ENCODE measurements around the gene ATP8B2.

DNA sequence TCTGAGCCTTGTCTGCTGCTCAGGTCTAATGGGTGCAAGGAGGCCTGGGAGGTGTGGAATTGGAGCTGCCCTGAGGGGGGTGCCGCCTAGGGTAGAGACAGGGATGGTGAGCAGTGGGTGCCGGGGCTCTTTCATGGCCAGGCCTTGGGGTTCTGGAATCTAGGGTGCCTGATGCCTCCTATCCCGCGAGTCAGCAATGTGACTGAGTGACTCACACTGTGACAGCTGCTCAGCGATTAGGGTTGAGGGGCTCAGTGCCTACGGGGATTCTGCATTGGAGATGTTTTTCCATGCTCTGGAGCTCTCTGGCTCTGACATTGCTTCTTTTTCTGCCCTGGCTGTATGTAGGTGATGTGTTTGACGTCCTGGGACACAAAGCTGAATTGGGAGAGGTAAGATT, 16.8 kb downstream of the ATP8B2 start:
- TF ChIP-seq, protein P1, sequence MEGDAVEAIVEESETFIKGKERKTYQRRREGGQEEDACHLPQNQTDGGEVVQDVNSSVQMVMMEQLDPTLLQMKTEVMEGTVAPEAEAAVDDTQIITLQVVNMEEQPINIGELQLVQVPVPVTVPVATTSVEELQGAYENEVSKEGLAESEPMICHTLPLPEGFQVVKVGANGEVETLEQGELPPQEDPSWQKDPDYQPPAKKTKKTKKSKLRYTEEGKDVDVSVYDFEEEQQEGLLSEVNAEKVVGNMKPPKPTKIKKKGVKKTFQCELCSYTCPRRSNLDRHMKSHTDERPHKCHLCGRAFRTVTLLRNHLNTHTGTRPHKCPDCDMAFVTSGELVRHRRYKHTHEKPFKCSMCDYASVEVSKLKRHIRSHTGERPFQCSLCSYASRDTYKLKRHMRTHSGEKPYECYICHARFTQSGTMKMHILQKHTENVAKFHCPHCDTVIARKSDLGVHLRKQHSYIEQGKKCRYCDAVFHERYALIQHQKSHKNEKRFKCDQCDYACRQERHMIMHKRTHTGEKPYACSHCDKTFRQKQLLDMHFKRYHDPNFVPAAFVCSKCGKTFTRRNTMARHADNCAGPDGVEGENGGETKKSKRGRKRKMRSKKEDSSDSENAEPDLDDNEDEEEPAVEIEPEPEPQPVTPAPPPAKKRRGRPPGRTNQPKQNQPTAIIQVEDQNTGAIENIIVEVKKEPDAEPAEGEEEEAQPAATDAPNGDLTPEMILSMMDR (IDR thresholded peaks at IDR 0.05): no peak
- no peak for TF ChIP-seq POLR2A (IDR thresholded peaks at IDR 0.05)
